Epithelial cell of esophagus (primary cell): ENCODE results near the gene RAB38.
A peak's percentile ranks its signal among the peaks of the same experiment; 100 is the strongest.

Source experiments
- DNase-seq: peaks from one replicate; pipeline ENCODE4 v3.0.0; 2010; ENCODE audit warnings: low read depth
- H3K4me3 ChIP-seq: 2 replicates; pipeline ENCODE4 v1.5.1; 2011; ENCODE audit warnings: mild to moderate bottlenecking, low read length, control low read depth
- TF ChIP-seq, protein P1 (sequence below): IDR thresholded peaks from 2 replicates; pipeline ENCODE4 v1.5.1; 2011; ENCODE audit warnings: low read depth, mild to moderate bottlenecking, low read length, control low read depth, inconsistent platforms; ENCODE audit not compliant: insufficient read depth; ENCODE audit errors: missing control alignments

The RAB38 gene

DNA sequence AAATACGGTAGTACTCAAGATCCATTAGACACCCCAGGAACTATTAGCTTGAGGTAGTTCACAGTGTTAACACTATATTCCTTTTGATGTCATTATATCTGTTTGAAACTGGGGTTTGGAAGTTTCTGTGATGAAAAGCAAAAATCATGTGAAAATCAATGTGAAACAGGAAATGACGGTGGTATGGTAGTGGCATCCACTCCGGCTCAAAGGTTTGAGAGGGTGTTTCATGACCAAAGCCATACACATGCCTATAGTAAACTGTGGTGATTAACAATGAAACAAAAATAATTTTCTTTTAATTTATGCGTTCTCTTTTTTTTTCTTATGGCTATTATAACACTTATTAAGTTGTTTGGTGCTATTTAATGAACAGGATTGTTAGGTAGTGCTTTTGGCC is 10.9 kb downstream of the RAB38 start:
- no peak overlapping the region for H3K4me3 ChIP-seq
- no peak for DNase-seq
- TF ChIP-seq, protein P1, sequence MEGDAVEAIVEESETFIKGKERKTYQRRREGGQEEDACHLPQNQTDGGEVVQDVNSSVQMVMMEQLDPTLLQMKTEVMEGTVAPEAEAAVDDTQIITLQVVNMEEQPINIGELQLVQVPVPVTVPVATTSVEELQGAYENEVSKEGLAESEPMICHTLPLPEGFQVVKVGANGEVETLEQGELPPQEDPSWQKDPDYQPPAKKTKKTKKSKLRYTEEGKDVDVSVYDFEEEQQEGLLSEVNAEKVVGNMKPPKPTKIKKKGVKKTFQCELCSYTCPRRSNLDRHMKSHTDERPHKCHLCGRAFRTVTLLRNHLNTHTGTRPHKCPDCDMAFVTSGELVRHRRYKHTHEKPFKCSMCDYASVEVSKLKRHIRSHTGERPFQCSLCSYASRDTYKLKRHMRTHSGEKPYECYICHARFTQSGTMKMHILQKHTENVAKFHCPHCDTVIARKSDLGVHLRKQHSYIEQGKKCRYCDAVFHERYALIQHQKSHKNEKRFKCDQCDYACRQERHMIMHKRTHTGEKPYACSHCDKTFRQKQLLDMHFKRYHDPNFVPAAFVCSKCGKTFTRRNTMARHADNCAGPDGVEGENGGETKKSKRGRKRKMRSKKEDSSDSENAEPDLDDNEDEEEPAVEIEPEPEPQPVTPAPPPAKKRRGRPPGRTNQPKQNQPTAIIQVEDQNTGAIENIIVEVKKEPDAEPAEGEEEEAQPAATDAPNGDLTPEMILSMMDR = no peak

DNA sequence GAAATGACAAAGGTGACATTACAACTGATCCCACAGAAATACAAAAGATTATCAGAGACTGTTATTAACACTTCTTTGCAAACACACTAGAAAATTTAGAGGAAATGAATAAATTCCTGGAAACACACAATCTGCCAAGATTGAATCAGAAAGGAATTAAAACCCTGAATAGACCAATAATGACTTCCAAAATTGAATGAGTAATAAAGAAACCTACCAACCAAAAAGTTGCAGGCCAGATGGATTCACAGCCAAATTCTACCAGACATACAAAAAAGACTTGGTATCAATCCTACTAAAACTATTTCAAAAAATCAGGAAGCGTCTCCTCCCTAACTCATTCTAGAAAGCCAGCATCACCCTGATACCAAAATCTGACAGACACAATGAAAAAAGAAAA is 17.2 kb downstream of the RAB38 start:
- no peak for DNase-seq
- TF ChIP-seq, protein P1 = no peak
- no peak overlapping the region for H3K4me3 ChIP-seq

DNA sequence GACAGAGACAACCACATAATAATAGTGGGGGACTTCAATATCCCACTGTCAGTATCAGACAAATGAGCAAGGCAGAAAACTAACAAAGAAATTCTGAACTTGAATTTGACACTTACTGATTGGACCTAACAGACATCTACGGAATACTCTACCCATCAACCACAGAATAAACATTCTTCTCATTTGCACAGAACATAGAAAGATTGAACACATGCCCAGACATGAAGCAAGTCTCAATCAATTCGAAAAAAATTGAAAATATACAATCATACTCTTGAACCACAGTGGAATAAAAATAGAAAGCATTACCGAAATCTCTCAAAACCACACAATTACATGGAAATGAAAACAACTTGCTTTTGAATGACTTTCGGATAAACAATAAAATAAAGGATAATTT is 17.9 kb downstream of the RAB38 start:
- TF ChIP-seq, protein P1 = no peak
- no peak overlapping the region for H3K4me3 ChIP-seq
- DNase-seq = peak; percentile 28

DNA sequence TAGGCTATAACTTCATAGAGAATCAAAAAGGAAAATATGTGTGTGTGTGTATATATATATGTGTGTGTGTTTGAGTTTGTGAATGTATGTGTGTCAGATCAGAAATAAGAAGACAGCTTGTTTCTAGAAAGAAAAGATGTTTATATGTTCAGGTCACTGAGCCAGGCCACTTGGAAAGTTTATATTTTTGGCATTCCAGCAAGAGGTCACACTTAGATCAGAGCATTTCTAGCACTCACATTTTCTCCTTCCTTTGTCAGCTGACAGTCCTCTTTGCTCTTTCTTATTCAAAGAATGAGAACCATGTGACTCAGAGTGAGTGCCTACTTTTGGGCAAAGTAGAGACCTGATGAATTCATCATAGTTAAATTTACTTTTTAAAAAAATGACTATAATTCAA is 22.9 kb downstream of the RAB38 start:
- TF ChIP-seq, protein P1 = no peak
- DNase-seq = no peak
- no peak overlapping the region for H3K4me3 ChIP-seq

DNA sequence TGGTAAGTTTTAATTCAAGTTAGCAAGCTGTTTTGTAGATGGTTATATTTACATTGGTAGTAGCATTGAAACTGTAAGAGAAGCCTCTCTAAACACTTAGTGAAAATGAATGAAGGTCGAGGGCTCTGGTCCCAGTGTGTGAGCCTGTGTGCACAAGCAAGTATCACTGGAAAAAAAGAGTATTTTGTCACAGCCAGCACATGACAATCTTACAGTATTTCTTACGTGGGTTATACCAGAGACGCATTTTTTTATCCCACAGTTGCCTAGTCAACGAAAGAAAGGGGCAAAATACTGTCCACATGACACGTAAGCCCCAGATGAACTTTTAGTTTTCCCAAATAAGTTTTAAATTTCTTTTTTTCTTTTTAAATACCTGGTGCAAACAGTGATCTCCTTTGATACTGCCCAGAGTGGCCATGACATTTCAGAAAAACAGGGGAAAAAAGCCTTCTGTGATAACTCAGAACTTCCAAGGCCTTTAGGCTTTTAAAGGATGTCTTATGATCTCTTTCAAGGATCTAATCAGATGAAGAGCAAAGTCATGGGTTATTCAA is 23.5 kb downstream of the RAB38 start:
- TF ChIP-seq, protein P1 = no peak
- no peak for DNase-seq
- no peak overlapping the region for H3K4me3 ChIP-seq

DNA sequence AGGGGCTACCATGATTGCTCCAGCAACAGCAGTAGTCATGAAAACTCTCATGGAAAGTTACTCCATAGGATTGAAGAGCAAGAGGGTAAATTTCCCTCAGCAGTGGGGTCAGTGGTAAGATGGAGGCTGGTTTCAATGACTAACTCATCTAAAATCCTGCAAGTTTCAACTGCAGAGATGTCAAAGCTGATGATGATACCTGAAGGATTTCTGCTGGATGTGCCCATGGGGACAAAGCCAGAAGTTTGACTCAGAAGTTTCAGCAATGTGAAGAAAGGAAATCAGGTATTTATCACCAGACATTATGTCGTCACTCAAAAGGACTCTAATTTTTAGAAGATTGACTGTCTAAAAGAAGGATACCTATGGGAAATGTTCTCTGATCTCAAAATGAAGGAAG is 29.1 kb downstream of the RAB38 start:
- TF ChIP-seq, protein P1 = no peak
- H3K4me3 ChIP-seq = no peak overlapping the region
- DNase-seq = peak; percentile 67

DNA sequence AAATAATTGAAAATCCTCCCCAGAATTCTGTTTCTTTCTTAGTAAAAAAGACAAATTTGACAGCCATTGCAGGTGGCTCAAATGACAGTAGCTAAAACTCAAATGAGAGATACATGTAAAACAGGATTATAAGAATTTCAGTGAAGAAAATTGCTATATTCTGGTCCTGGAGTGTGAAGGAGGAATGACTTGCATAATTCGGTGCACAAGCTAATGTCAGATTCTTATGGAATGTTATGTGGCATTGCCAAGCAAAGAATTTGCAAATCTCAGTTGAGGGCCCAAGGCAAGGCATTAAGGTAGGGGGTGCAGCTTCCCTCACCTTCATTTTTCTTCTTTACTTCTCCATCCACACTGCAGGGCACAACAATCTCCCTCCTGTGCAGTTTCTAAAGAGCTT is 35.4 kb downstream of the RAB38 start:
- DNase-seq = no peak
- H3K4me3 ChIP-seq = no peak overlapping the region
- TF ChIP-seq, protein P1 = no peak
